ENCODE results near the gene NEU2.

DNA sequence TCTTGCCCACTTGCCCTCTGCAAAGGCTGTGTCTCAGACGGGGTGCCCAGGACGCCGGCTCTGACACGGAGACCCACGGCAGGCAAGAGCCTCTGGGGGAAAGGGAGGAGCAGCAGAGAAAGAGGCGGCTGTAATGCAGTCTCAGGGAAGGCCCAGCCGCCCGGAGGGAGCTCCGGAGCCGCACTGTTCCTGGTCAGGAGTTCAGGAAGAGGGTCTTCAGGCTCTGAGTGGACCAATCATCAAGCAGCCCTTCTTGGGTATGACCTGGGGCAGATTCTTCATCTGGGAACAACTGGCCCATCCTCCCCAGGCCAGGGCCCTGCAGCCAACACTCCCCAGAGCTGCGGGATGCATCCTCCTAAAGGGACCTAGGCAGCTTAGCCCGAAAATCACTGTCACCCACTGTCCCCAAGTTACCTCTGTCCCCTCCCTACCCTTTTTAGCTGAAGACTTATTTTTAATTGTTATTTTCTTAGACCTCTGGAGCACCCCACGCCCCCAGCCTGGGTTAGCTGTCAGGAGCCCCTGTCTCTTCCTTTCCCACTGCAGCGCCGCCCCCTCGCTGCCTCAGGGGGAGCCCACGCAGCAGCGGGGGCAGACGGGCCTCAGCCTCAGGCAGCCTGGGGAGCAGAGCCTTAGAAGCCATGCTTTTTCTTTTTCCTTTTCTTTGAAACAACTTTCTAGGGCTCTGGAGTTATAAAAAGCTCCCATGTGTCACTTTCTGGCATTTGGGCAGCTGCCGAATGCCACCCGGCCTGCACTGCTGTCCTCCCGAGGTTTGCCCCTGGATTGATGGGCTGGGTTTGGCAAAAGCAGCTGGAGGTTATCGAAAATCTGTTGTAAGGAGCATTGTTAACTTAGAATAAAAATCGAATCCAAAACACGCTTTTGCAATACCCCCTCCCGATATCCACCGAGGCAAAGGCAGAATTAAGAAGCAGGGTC, 644 bp upstream of the NEU2 start:
- TF ChIP-seq POLR2AphosphoS5 (IDR thresholded peaks at IDR 0.05; ENCODE audit: low read depth, low read length) (no peak), POLR2A (IDR thresholded peaks at IDR 0.05; ENCODE audit: low read depth, low read length) (no peak), TAF1 (IDR thresholded peaks at IDR 0.05; ENCODE audit: borderline replicate concordance, low read depth, low read length) (no peak)
